Natural killer cell (primary cell): ENCODE data around the gene EHF. TPM values are rescaled to one million over a fixed set of nuclear protein-coding genes. Genes with fewer than 3 reads are reported as not detected.

Experiments used
- ATAC-seq, 3 donors: fragments of 150-1000 bp in 2 of 3; fragments of 200-7000 bp in 1 of 3; cut with Tn5 transposase; 1 replicate in 1 of 3; 2 replicates in 2 of 3; pipeline ENCODE4 v1.10.0; 2021; ENCODE audit warnings: mild to moderate bottlenecking in 2 of 3, moderate library complexity in 2 of 3
- DNase-seq, 2 donors: peaks; one replicate each; pipeline versions ENCODE4 v3.0.0 to v3.0.0-alpha.2; 2013 to 2021; ENCODE audit warnings: mixed read lengths in 1 of 2
- H3K27ac ChIP-seq: one replicate; pipeline ENCODE4 v1.5.1; 2013; ENCODE audit warnings: mild to moderate bottlenecking, low read length
- H3K27me3 ChIP-seq: one replicate; pipeline ENCODE4 v1.6.1; 2013; ENCODE audit warnings: low read length; ENCODE audit not compliant: control insufficient read depth, insufficient read depth
- H3K36me3 ChIP-seq: one replicate; pipeline ENCODE4 v1.6.1; 2013; ENCODE audit warnings: low read length; ENCODE audit not compliant: control insufficient read depth, insufficient read depth
- H3K4me1 ChIP-seq: one replicate; pipeline ENCODE4 v1.6.1; 2013; ENCODE audit warnings: low read length; ENCODE audit not compliant: control insufficient read depth, insufficient read depth
- H3K4me3 ChIP-seq: one replicate; pipeline ENCODE4 v1.5.1; 2013; ENCODE audit warnings: low read length
- H3K9me3 ChIP-seq: one replicate; pipeline ENCODE4 v1.6.1; 2013; ENCODE audit warnings: low read length; ENCODE audit not compliant: control insufficient read depth, insufficient read depth
- H3K27ac Mint-ChIP-seq, 2 donors: one replicate each; pipeline ENCODE4 v1.8.0; 2022; ENCODE audit warnings: mild to moderate bottlenecking in 2 of 2, mixed read lengths in 2 of 2, moderate library complexity in 1 of 2
- H3K27me3 Mint-ChIP-seq, 2 donors: one replicate each; pipeline ENCODE4 v1.8.0; 2022; ENCODE audit warnings: low read depth in 2 of 2, mixed read lengths in 2 of 2
- H3K36me3 Mint-ChIP-seq: one replicate; pipeline ENCODE4 v1.8.0; 2022; ENCODE audit warnings: mixed read lengths
- H3K4me1 Mint-ChIP-seq, 2 donors: one replicate each; pipeline ENCODE4 v1.8.0; 2022; ENCODE audit warnings: mixed read lengths in 2 of 2
- H3K4me3 Mint-ChIP-seq: one replicate; pipeline ENCODE4 v1.8.0; 2022; ENCODE audit warnings: mild to moderate bottlenecking, moderate library complexity, mixed read lengths
- H3K9me3 Mint-ChIP-seq, 2 donors: one replicate each; pipeline ENCODE4 v1.8.0; 2022; ENCODE audit warnings: mixed read lengths in 2 of 2
- WGBS: methylation state at CpG from one replicate; pipeline ENCODE4 v1.1.7; 2013; ENCODE audit warnings: missing lambda C conversion rate; ENCODE audit not compliant: insufficient coverage; 5-methylcytosine and 5-hydroxymethylcytosine counted together
- intact Hi-C: fragments of 100-400 bp; cut with micrococcal nuclease; formaldehyde crosslinking; loops from one replicate; pipeline ENCODE4 v1.14.2; 2022
- total RNA-seq, 4 donors: library from RNA; stranded (reverse); fragments of 120-200 nt in 1 of 4; gene quantifications; one replicate each; pipeline versions ENCODE4 v1.2.3 to v1.2.4, GENCODE V29; 2013 to 2022
- TF ChIP-seq, protein P1 (sequence below): fragments of 200-600 bp; IDR thresholded peaks from one replicate; pipeline ENCODE4 v1.8.0; 2022; ENCODE audit warnings: antibody characterized with exemption

EHF gene
- total RNA-seq, 3 donors from 2014 or later (not counting 1 experiment from before 2014, with no cell fraction given): not detected

DNA sequence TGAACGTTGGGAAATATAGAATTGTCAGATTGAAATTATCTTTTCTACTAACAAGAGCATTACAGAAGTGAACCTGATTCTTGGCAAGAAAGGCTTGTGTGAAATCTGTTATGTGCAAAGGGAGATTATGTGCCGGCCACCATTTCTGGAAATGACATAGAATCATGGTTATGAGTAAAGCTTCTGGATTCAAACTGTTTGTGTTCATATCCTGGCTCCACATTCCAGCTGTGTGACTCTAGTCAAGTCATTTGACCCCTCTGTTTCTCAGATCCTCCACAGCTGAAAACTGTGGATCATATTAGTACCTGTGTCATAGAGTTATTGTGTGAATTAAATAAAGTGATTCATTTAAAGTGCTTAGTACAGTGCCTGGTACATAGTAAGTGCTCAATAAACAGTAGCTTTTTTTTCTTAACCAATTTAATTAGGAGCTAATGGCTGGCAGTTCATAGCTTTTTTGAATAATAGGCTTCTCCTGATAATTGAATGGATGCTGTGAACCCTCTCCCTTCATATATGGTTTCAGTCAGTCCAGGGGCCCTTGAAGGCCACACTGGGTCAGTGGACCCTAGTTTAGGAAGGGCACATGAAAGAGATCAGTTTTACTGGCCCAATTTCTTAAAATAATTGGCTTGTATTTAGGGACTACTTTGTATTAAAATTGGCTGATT, 34.6 kb downstream of the EHF start:
- Histone ChIP-seq H3K4me1 (peaks cover 25% of the 10 kb centered on the region), H3K27me3 (peaks cover 24% of the 10 kb centered on the region), H3K9me3 (no peaks in the 10 kb centered on the region), H3K36me3 (no peaks in the 10 kb centered on the region), H3K27ac (no peak overlapping the region), H3K4me3 (no peak overlapping the region)
- H3K36me3 Mint-ChIP-seq: no peaks in the 10 kb centered on the region
- H3K9me3 Mint-ChIP-seq: no peaks in the 10 kb centered on the region
- peaks cover 25% of the 10 kb centered on the region in 2 donors for H3K4me1 Mint-ChIP-seq
- 81% methylated on average over 2 of the region's 2 CpGs for WGBS
- DNase-seq (no peak), ATAC-seq (no peak)
- H3K27me3 Mint-ChIP-seq: peaks cover 60 to 79% of the 10 kb centered on the region in 2 donors
- H3K27ac Mint-ChIP-seq: no peak overlapping the region
- no peak overlapping the region for H3K4me3 Mint-ChIP-seq
- TF ChIP-seq, protein P1, sequence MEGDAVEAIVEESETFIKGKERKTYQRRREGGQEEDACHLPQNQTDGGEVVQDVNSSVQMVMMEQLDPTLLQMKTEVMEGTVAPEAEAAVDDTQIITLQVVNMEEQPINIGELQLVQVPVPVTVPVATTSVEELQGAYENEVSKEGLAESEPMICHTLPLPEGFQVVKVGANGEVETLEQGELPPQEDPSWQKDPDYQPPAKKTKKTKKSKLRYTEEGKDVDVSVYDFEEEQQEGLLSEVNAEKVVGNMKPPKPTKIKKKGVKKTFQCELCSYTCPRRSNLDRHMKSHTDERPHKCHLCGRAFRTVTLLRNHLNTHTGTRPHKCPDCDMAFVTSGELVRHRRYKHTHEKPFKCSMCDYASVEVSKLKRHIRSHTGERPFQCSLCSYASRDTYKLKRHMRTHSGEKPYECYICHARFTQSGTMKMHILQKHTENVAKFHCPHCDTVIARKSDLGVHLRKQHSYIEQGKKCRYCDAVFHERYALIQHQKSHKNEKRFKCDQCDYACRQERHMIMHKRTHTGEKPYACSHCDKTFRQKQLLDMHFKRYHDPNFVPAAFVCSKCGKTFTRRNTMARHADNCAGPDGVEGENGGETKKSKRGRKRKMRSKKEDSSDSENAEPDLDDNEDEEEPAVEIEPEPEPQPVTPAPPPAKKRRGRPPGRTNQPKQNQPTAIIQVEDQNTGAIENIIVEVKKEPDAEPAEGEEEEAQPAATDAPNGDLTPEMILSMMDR: no peak
- intact Hi-C loops: loop anchor here (10.0 kb wide), 1 partner anchor 429 kb away; no protein-coding TSS in a partner anchor

DNA sequence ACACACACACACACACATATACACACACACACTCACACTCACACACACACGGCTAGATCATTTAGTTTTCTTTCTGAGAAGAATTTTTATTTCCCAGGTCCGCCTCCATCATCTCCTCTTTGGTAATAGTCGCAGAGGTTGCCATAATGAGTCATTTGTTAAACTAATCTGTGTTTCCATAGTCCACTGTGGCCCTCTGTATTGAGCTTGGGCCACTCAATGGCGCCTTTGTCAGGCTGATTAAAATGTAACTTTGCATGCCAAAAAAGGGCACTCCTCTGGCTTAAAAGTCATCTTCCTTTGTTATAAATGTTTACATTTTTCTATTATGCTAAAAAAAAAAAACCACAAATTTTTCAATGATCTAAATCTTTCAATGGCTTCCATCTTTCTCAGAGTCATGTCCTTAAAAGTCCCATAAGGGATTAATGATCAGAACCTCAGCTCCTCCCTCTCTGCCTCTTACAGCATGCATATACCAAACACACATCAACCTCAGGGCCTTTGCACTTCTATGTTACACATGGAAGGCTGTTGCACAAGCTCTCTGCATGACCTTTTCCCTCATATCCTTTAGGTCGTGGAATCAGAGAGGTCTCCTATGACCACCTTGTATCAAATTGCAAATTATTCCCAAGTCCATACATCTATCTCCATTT, 35.3 kb downstream of the EHF start:
- 94% methylated on average over 5 of the region's 5 CpGs for WGBS
- TF ChIP-seq, protein P1: no peak
- intact Hi-C loops: loop anchor here (10.0 kb wide), 1 partner anchor 429 kb away; no protein-coding TSS in a partner anchor

DNA sequence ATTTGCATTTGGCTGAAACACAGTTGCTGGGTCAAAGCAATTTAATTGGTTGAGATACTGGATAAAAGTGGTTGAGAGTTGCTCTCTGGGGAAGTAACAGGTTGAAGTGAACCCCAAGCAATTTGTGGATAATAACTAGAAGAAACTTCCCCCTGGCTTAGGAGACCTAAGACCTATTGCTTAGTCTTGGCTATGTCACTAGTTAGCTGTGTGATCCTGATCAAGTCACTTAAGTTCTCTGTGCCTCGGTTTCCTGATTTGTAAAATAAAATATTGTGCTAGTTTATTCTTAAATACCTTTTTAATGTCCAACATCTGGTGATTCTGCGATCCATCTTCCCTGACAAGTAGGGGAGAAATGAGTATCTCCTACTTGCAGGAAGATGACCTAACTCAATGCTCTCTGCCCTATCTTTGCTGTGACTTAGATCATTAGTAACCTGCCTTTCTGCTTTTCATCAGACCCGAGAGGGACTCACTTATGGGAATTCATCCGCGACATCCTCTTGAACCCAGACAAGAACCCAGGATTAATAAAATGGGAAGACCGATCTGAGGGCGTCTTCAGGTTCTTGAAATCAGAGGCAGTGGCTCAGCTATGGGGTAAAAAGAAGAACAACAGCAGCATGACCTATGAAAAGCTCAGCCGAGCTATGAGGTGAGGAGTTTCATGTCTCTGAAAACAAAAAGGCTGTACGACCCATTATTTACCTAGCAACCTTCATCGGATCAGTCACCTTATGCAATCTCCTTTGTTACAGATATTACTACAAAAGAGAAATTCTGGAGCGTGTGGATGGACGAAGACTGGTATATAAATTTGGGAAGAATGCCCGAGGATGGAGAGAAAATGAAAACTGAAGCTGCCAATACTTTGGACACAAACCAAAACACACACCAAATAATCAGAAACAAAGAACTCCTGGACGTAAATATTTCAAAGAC, 37.5 kb downstream of the EHF start:
- H3K4me1 Mint-ChIP-seq: peaks cover 1 to 2% of the 10 kb centered on the region in 2 donors
- no peak for ATAC-seq
- H3K4me3 ChIP-seq: no peak overlapping the region
- H3K27me3 Mint-ChIP-seq: peaks cover 73 to 95% of the 10 kb centered on the region in 2 donors
- TF ChIP-seq, protein P1: no peak
- peaks cover 3% of the 10 kb centered on the region for H3K4me1 ChIP-seq
- H3K9me3 ChIP-seq: no peaks in the 10 kb centered on the region
- H3K27me3 ChIP-seq: peaks cover 10% of the 10 kb centered on the region
- H3K36me3 Mint-ChIP-seq: no peaks in the 10 kb centered on the region
- H3K36me3 ChIP-seq: no peaks in the 10 kb centered on the region
- no peak overlapping the region for H3K27ac Mint-ChIP-seq
- H3K9me3 Mint-ChIP-seq: no peaks in the 10 kb centered on the region
- no peak for DNase-seq
- WGBS: 99% methylated on average over 9 of the region's 14 CpGs
- H3K4me3 Mint-ChIP-seq: no peak overlapping the region
- no peak overlapping the region for H3K27ac ChIP-seq
- intact Hi-C loops: loop anchor here (10.0 kb wide), 1 partner anchor 426 kb away; no protein-coding TSS in a partner anchor

More for the DNA sequence above, 35.3 kb downstream of the EHF start:
- no peaks in the 10 kb centered on the region for H3K36me3 Mint-ChIP-seq
- peaks cover 18 to 20% of the 10 kb centered on the region in 2 donors for H3K4me1 Mint-ChIP-seq
- no peak for ATAC-seq
- H3K27ac ChIP-seq: no peak overlapping the region
- H3K4me3 ChIP-seq: no peak overlapping the region
- DNase-seq: no peak
- H3K27me3 Mint-ChIP-seq: peaks cover 67 to 86% of the 10 kb centered on the region in 2 donors
- peaks cover 24% of the 10 kb centered on the region for H3K27me3 ChIP-seq
- H3K9me3 Mint-ChIP-seq: no peaks in the 10 kb centered on the region
- H3K36me3 ChIP-seq: no peaks in the 10 kb centered on the region
- H3K27ac Mint-ChIP-seq: no peak overlapping the region
- no peaks in the 10 kb centered on the region for H3K9me3 ChIP-seq
- no peak overlapping the region for H3K4me3 Mint-ChIP-seq
- peaks cover 19% of the 10 kb centered on the region for H3K4me1 ChIP-seq
